HL-60 (cell line): ENCODE data around the gene ANTXR1.

ENCODE experiments used
- DNase-seq, 2 experiments: peaks; one replicate each; pipeline ENCODE4 v3.0.0-alpha.2; 2010 to 2020; ENCODE audit warnings: low read depth in 1 of 2, low spot score in 1 of 2
- H3K27ac ChIP-seq: fragments of 250-450 bp; sonication (Bioruptor Pico); replicated peaks from 2 replicates; pipeline ENCODE4 v1.5.1; 2020; ENCODE audit warnings: mild to moderate bottlenecking, moderate library complexity
- H3K27me3 ChIP-seq: fragments of 250-450 bp; sonication (Bioruptor Pico); 2 replicates; pipeline ENCODE4 v1.5.1; 2021; ENCODE audit warnings: mild to moderate bottlenecking, moderate library complexity; ENCODE audit not compliant: insufficient read depth, poor library complexity, severe bottlenecking
- H3K4me3 ChIP-seq: replicated peaks from 2 replicates; pipeline ENCODE4 v1.5.1; 2011; ENCODE audit warnings: mild to moderate bottlenecking, control low read depth, low read length; ENCODE audit not compliant: insufficient read depth
- CTCF ChIP-seq: IDR thresholded peaks from one replicate; pipeline ENCODE4 v1.5.1; 2011; ENCODE audit warnings: low read length, control low read depth, inconsistent platforms; ENCODE audit not compliant: insufficient read depth
- GABPA ChIP-seq: IDR thresholded peaks from 2 replicates; pipeline ENCODE4 v1.6.1; 2012; ENCODE audit warnings: low read depth
- POLR2AphosphoS5 ChIP-seq: IDR thresholded peaks from 2 replicates; pipeline ENCODE4 v1.6.1; 2012; ENCODE audit warnings: low read depth
- REST ChIP-seq: IDR thresholded peaks from 2 replicates; pipeline ENCODE4 v1.6.1; 2012; ENCODE audit warnings: low read depth; ENCODE audit not compliant: insufficient replicate concordance
- SPI1 ChIP-seq: IDR thresholded peaks from 2 replicates; pipeline ENCODE4 v1.6.1; 2012; ENCODE audit warnings: low read depth, mild to moderate bottlenecking, borderline replicate concordance

ANTXR1 gene

GRCh38 chr2:69151931-69152330 lies 139.0 kb downstream of the ANTXR1 start:
- no peak for DNase-seq
- TF ChIP-seq GABPA (no peak), CTCF (no peak), POLR2AphosphoS5 (no peak)
- no peak overlapping the region for H3K4me3 ChIP-seq
- no peak overlapping the region for H3K27ac ChIP-seq
- no peaks in the 10 kb centered on the region for H3K27me3 ChIP-seq

DNA sequence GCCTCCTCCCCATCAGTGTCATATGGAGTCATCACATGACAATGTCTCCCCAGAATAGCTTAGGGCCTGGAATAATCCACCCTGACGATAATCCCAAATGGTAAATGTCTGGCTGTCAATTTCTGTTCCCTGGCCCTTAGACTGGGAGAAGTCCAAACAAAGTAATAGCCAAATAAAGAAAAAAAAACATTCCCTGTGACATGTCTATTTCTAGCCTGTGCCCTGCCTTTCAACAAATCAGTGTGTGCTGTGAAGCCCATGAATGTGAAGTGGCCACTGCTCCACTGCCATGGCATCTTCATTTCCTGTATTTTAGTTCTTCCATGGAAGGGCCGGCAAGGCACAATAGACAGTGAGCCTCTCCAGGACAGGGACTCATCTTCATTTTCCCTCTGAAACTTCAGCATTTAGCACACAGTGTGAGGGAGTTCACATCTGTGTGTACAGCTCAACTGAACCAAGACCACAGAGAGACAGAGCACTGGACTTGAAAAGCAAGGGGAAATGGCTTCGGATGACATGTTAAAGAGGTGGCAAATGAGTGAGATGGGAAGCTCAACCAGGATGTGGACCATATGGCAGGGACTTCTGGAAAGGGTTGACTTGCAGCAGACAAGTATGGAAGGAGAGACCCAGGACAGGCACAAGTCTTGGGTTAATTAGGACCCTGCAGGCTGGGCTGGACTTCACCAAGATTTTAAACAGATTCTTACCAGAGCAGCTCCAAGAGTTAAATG lies 140.0 kb downstream of the ANTXR1 start:
- TF ChIP-seq SPI1 (no peak), CTCF (no peak)
- Histone ChIP-seq H3K4me3 (no peak overlapping the region), H3K27me3 (no peaks in the 10 kb centered on the region), H3K27ac (no peak overlapping the region)
- DNase-seq = no peak

DNA sequence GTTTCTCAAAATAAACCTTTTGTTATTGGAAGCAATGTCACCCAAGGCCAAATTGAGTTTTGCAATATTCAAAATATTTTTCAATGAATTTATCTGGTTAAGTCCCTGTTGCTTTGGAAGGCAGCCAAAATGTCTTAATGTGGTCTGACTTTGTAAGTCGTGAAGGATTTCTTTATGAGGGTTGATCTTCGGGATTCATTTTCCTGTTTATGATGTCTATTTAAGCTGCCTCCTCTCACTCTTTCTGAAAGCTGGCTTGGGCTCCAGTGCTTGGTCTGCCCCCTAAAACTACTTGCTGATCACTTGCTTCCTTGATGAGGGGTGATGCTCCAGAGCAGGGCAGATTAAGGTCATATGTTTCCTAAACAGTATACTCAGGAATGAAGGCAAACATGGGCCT lies 141.1 kb downstream of the ANTXR1 start:
- no peak for DNase-seq

More for the DNA sequence above, 141.1 kb downstream of the ANTXR1 start:
- Histone ChIP-seq H3K27ac (no peak overlapping the region), H3K27me3 (no peaks in the 10 kb centered on the region), H3K4me3 (no peak overlapping the region)
- TF ChIP-seq POLR2AphosphoS5 (no peak), GABPA (no peak), REST (no peak), CTCF (no peak), SPI1 (no peak)
